K562 (cell line): ENCODE results near the gene HS6ST1. TPM values are rescaled to one million over a fixed set of nuclear protein-coding genes. Genes with fewer than 3 reads are reported as not detected.

Experiments used
- ATAC-seq: fragments of 200-7000 bp; cut with Tn5 transposase; 3 replicates; pipeline ENCODE4 v1.9.1; 2020; ENCODE audit warnings: moderate library complexity
- BruUV-seq: library from RNA; stranded (reverse); fragments of 400-500 nt; replicated peaks from 2 replicates; lab custom pipeline; 2021; lab: Mats Ljungman, UMichigan
- CTCF ChIA-PET: fragments of 300-600 bp; formaldehyde crosslinking; extraction: SDS; loops from one replicate; lab custom pipeline; 2021; ENCODE audit warnings: low intra/inter-chr PET ratio; lab: Yijun Ruan, JAX
- POLR2A ChIA-PET: fragments of 300-600, 350-650 bp; sonication (Branson Sonifier 250); formaldehyde crosslinking; extraction: SDS; loops from one replicate; lab custom pipeline; 2021; ENCODE audit warnings: antibody characterized with exemption, inconsistent platforms; lab: Yijun Ruan, JAX
- DNase-seq, 4 experiments: peaks; one replicate each; pipeline versions ENCODE4 v3.0.0 to v3.0.0-alpha.2; 2011 to 2018; ENCODE audit warnings: low spot score in 3 of 4, mixed read lengths in 3 of 4; ENCODE audit errors: extremely low read depth in 1 of 4
- FAIRE-seq: peaks from 2 replicates; lab custom pipeline; 2011; peaks lifted over from hg19 to GRCh38; lab: Jason Lieb, UNC
- H2AFZ ChIP-seq: 2 replicates; pipeline ENCODE4 v1.6.0; 2011; ENCODE audit warnings: low read depth, low read length, control low read depth, inconsistent platforms
- H3K27ac ChIP-seq: fragments of 200-600 bp; 3 replicates; pipeline ENCODE4 v1.8.0; 2011; ENCODE audit warnings: low read depth, mild to moderate bottlenecking, control low read depth, inconsistent platforms, low read length, moderate library complexity, mixed read lengths; ENCODE audit errors: extremely low read depth
- H3K27me3 ChIP-seq, 2 experiments: fragments of 300-600 bp in 1 of 2; 2 replicates in 1 of 2; 3 replicates in 1 of 2; pipeline versions ENCODE4 v1.6.0 to v1.8.0; 2011; ENCODE audit warnings: inconsistent platforms in 2 of 2, low read length in 2 of 2, mild to moderate bottlenecking in 1 of 2, mixed read lengths in 1 of 2, moderate library complexity in 1 of 2; ENCODE audit not compliant: control insufficient read depth in 2 of 2, insufficient read depth in 2 of 2
- H3K36me3 ChIP-seq: fragments of 300-600 bp; 3 replicates; pipeline ENCODE4 v1.8.0; 2011; ENCODE audit warnings: mild to moderate bottlenecking, low read length, inconsistent platforms; ENCODE audit not compliant: control insufficient read depth, insufficient read depth
- H3K4me1 ChIP-seq, 2 experiments: fragments of 200-600 bp in 1 of 2; replicated peaks in 1 of 2; 2 replicates in 1 of 2; 3 replicates in 1 of 2; pipeline versions ENCODE4 v1.5.1 to v1.8.0; 2011; ENCODE audit warnings: inconsistent platforms in 2 of 2, low read length in 2 of 2, mild to moderate bottlenecking in 1 of 2, mixed read lengths in 1 of 2, moderate library complexity in 1 of 2; ENCODE audit not compliant: control insufficient read depth in 2 of 2, insufficient read depth in 2 of 2
- H3K4me2 ChIP-seq: 2 replicates; pipeline ENCODE4 v1.6.1; 2011; ENCODE audit warnings: low read length, control low read depth, inconsistent platforms, mixed read lengths; ENCODE audit not compliant: insufficient read depth
- H3K4me3 ChIP-seq: fragments of 200-600 bp; sonication (generic), shearing (Covaris generic); 2 replicates; pipeline ENCODE4 v1.5.1; 2016; ENCODE audit warnings: control low read depth, inconsistent platforms
- H3K79me2 ChIP-seq: fragments of 200-600 bp; 3 replicates; pipeline ENCODE4 v1.8.0; 2011; ENCODE audit warnings: low read length, inconsistent platforms; ENCODE audit not compliant: control insufficient read depth, insufficient read depth
- H3K9ac ChIP-seq, 2 experiments: 2 replicates each; pipeline versions ENCODE4 v1.6.0 to v1.6.1; 2011; ENCODE audit warnings: low read depth in 2 of 2, low read length in 2 of 2, control low read depth in 1 of 2, inconsistent platforms in 1 of 2, mild to moderate bottlenecking in 1 of 2, mixed read lengths in 1 of 2; ENCODE audit not compliant: insufficient read depth in 1 of 2
- H3K9me1 ChIP-seq: one replicate; pipeline ENCODE4 v1.6.0; 2011; ENCODE audit warnings: inconsistent platforms, mild to moderate bottlenecking, low read length, moderate library complexity; ENCODE audit not compliant: control insufficient read depth, insufficient read depth
- H3K9me3 ChIP-seq: replicated peaks from 2 replicates; pipeline ENCODE4 v1.5.1; 2011; ENCODE audit warnings: low read depth, low read length, inconsistent platforms; ENCODE audit not compliant: control insufficient read depth, insufficient read depth
- H4K20me1 ChIP-seq: replicated peaks from 2 replicates; pipeline ENCODE4 v1.6.1; 2011; ENCODE audit warnings: low read length, inconsistent platforms, mixed read lengths; ENCODE audit not compliant: control insufficient read depth, insufficient read depth
- DACH1 ChIP-seq: fragments of 450-650 bp; IDR thresholded peaks from 2 replicates; pipeline ENCODE4 v1.6.1; 2018; ENCODE audit not compliant: partially characterized antibody
- KLF10 ChIP-seq: fragments of 250-450 bp; sonication (Bioruptor Pico); IDR thresholded peaks from 2 replicates; pipeline ENCODE4 v1.6.1; 2021; ENCODE audit warnings: matching md5 sums
- LEF1 ChIP-seq: fragments of 450-650 bp; IDR thresholded peaks from 2 replicates; pipeline ENCODE4 v1.6.1; 2016; ENCODE audit warnings: mild to moderate bottlenecking
- NONO ChIP-seq, 2 experiments: fragments of 200-400 bp in 1 of 2; fragments of 450-650 bp in 1 of 2; formaldehyde crosslinking in 1 of 2; IDR thresholded peaks; 2 replicates each; pipeline ENCODE4 v1.6.1; 2017; ENCODE audit warnings: low read depth in 2 of 2, mild to moderate bottlenecking in 2 of 2, moderate library complexity in 2 of 2, low read length in 1 of 2
- SLC30A9 ChIP-seq: fragments of 250-450 bp; sonication (Bioruptor Pico); IDR thresholded peaks from 2 replicates; pipeline ENCODE4 v1.8.0; 2022; ENCODE audit warnings: mild to moderate bottlenecking, moderate library complexity
- WGBS: fragments of 100-300 bp; shearing (Covaris generic); methylation state at CpG from one replicate; pipeline ENCODE4 v1.1.6; 2016; ENCODE audit warnings: low coverage, mixed read lengths; ENCODE audit not compliant: insufficient coverage; ENCODE audit errors: missing lambda C conversion rate; 5-methylcytosine and 5-hydroxymethylcytosine counted together
- in situ Hi-C: fragments of 300-500 bp; cut with MboI; formaldehyde crosslinking; loops from 4 replicates; pipeline ENCODE4 v1.15.0; 2018; ENCODE audit warnings: inconsistent platforms, mixed read lengths
- intact Hi-C: fragments of 100-400 bp; cut with micrococcal nuclease; formaldehyde crosslinking; loops from 2 replicates; pipeline ENCODE4 v1.14.2; 2022
- polyA plus RNA-seq, 8 experiments: library from polyadenylated mRNA; depleted of rRNA in 4 of 8; stranded (reverse) in 5 of 8; unstranded in 3 of 8; fragments of >200 nt; fragmentation: Nextera tagmentation in 2 of 8; fragmentation: Illumina TruSeq in 1 of 8; extraction: Ambion mirVana in 2 of 8; extraction: Trizol in 1 of 8; gene quantifications; 2 replicates each; pipeline versions ENCODE4 v1.2.1 to v1.2.3, GENCODE V29; 2011 to 2014; ENCODE audit warnings: inconsistent platforms in 1 of 8, missing spikeins in 1 of 8
- total RNA-seq, 7 experiments: library from RNA; depleted of rRNA in 6 of 7; stranded (reverse); fragments of >200 nt in 6 of 7; fragmentation: Illumina TruSeq in 2 of 7; extraction: Trizol in 2 of 7; gene quantifications; 2 replicates each; pipeline versions ENCODE4 v1.2.1 to v1.2.3, GENCODE V29; 2011 to 2021; ENCODE audit warnings: low replicate concordance in 1 of 7
- TF ChIP-seq, protein P1 (sequence below): sonication (generic); formaldehyde crosslinking; IDR thresholded peaks from 2 replicates; pipeline ENCODE4 v1.8.0; 2022; ENCODE audit warnings: missing genetic modification reagents, mild to moderate bottlenecking, moderate library complexity, borderline replicate concordance
- TF ChIP-seq, protein P2 (sequence below): fragments of 250-450 bp; sonication (Bioruptor Pico); IDR thresholded peaks from 2 replicates; pipeline ENCODE4 v1.4.0; 2020; ENCODE audit warnings: mild to moderate bottlenecking, moderate library complexity, borderline replicate concordance

HS6ST1 gene
- total and polyA plus RNA-seq, 9 of the 15 experiments (the other 6 are each of a cell fraction or from before 2014, with no cell fraction given), result 0.06 to 7.4 (median 3.8) TPM

DNA sequence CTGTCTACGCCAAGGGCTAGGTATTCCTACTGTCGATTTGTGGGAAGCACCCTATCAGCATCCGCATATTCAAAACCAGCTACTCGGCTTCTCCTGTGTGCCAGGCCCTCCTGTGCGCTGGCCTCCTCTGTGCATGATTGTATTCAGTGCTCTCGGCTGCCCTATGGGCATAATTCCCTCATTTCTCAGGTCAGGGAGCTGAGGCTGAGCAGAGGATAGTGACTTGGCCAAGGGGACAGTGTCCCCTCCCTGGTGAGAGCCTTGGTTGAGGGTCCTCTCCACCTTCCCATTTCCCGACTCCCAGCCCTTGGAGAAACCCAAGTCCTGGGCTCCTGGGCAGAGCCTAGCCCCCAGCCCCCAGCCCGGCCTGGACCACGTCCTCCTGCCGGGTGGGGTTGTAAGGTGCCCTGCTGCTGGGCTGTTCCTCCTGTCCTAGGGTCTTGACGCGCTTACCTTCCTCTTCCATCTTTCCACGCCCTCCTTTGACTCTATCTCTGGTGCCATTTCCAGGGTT lies 6.3 kb upstream of the HS6ST1 start:
- no peak for DNase-seq
- H3K36me3 ChIP-seq, result no peaks in the 10 kb centered on the region
- H3K27ac ChIP-seq, result no peak overlapping the region
- CTCF ChIA-PET, result no interaction called here
- no peak for FAIRE-seq
- peaks cover 0 to 41% of the 10 kb centered on the region in 2 experiments; a peak in 3 of 5 replicates for H3K4me1 ChIP-seq
- in situ Hi-C loops (no loop called here), intact Hi-C loops (loop anchor here (10.0 kb wide), 1 partner anchor 160 kb away; no protein-coding TSS in a partner anchor)
- ATAC-seq, result no peak
- no peaks in the 10 kb centered on the region for H3K79me2 ChIP-seq
- no peaks in the 10 kb centered on the region for H3K9me1 ChIP-seq
- H3K9ac ChIP-seq, result no peak overlapping the region
- H3K4me3 ChIP-seq, result no peak overlapping the region
- 21% methylated on average over 13 of the region's 13 CpGs for WGBS
- BruUV-seq, result no TSS peak
- H3K27me3 ChIP-seq, result peaks cover 0 to 28% of the 10 kb centered on the region in 2 experiments; a peak in 3 of 5 replicates
- POLR2A ChIA-PET, result interaction anchor here (0.8 kb wide), 1 partner anchor 67 kb away, joined by 4 read pairs; no protein-coding TSS in a partner anchor
- H3K4me2 ChIP-seq, result no peak overlapping the region
- H3K9me3 ChIP-seq, result no peaks in the 10 kb centered on the region
- no peak overlapping the region for H2AFZ ChIP-seq
- 0 out of 2 replicates have a peak, but pooled peaks cover 2% of the 10 kb centered on the region for H4K20me1 ChIP-seq
- TF ChIP-seq KLF10 (CRISPR knock-in tag) (no peak), SLC30A9 (CRISPR knock-in tag) (no peak), LEF1 (no peak), NONO (IDR thresholded peaks at IDR 0.05; ENCODE audit: low read depth in 2 of 2, low read length in 1 of 2) (no peak), DACH1 (no peak)
- TF ChIP-seq, protein P1, sequence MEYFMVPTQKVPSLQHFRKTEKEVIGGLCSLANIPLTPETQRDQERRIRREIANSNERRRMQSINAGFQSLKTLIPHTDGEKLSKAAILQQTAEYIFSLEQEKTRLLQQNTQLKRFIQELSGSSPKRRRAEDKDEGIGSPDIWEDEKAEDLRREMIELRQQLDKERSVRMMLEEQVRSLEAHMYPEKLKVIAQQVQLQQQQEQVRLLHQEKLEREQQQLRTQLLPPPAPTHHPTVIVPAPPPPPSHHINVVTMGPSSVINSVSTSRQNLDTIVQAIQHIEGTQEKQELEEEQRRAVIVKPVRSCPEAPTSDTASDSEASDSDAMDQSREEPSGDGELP (CRISPR knock-in tag), result no peak
- TF ChIP-seq, protein P2, sequence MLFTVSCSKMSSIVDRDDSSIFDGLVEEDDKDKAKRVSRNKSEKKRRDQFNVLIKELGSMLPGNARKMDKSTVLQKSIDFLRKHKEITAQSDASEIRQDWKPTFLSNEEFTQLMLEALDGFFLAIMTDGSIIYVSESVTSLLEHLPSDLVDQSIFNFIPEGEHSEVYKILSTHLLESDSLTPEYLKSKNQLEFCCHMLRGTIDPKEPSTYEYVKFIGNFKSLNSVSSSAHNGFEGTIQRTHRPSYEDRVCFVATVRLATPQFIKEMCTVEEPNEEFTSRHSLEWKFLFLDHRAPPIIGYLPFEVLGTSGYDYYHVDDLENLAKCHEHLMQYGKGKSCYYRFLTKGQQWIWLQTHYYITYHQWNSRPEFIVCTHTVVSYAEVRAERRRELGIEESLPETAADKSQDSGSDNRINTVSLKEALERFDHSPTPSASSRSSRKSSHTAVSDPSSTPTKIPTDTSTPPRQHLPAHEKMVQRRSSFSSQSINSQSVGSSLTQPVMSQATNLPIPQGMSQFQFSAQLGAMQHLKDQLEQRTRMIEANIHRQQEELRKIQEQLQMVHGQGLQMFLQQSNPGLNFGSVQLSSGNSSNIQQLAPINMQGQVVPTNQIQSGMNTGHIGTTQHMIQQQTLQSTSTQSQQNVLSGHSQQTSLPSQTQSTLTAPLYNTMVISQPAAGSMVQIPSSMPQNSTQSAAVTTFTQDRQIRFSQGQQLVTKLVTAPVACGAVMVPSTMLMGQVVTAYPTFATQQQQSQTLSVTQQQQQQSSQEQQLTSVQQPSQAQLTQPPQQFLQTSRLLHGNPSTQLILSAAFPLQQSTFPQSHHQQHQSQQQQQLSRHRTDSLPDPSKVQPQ (CRISPR knock-in tag), result no peak
